Measurements from ENCODE around the gene KCMF1.

- TF ChIP-seq CTCF (IDR thresholded peaks at IDR 0.05) (no peak), POLR2A (IDR thresholded peaks at IDR 0.05) (no peak)
Measured at GRCh38 chr2:84925336-84925723, 45.6 kb upstream of the KCMF1 start.

All from adrenal gland (tissue), 5 donors.